Endothelial cell of umbilical vein (primary cell): Measurements from ENCODE around the gene RNLS. TPM values are rescaled to one million over a fixed set of nuclear protein-coding genes. Genes with fewer than 3 reads are reported as not detected.

Source experiments
- BruUV-seq: library from RNA; stranded (reverse); fragments of 400-500 nt; replicated peaks from 2 replicates; lab custom pipeline; 2021; lab: Mats Ljungman, UMichigan
- CTCF ChIA-PET: fragments of 300-600, 350-600 bp; sonication (Branson Sonifier 250); formaldehyde crosslinking; loops from one replicate; lab custom pipeline; 2021; ENCODE audit warnings: antibody characterized with exemption, inconsistent platforms; lab: Charles Lee
- POLR2A ChIA-PET: fragments of 300-600, 350-600 bp; sonication (Branson Sonifier 250); formaldehyde crosslinking; loops from one replicate; lab custom pipeline; 2021; ENCODE audit warnings: antibody characterized with exemption, inconsistent platforms; lab: Charles Lee
- DNase-seq: peaks from one replicate; pipeline ENCODE4 v3.0.0-alpha.2; 2011; ENCODE audit warnings: low read depth, low spot score
- FAIRE-seq: peaks from 2 replicates; lab custom pipeline; 2011; peaks lifted over from hg19 to GRCh38; lab: Jason Lieb, UNC
- H2AFZ ChIP-seq: 2 replicates; pipeline ENCODE4 v1.6.0; 2012; ENCODE audit warnings: low read depth, low read length, control low read depth, inconsistent platforms
- H3K27ac ChIP-seq: 2 replicates; pipeline ENCODE4 v1.5.1; 2011; ENCODE audit warnings: low read depth, mild to moderate bottlenecking, control low read depth, low read length, moderate library complexity; ENCODE audit not compliant: insufficient read depth
- H3K27me3 ChIP-seq, 2 experiments: 2 replicates each; pipeline versions ENCODE4 v1.6.0 to v1.6.1; 2011; ENCODE audit warnings: low read length in 2 of 2, mixed read lengths in 1 of 2; ENCODE audit not compliant: control insufficient read depth in 2 of 2, insufficient read depth in 2 of 2
- H3K36me3 ChIP-seq, 2 experiments: 2 replicates in 1 of 2; 3 replicates in 1 of 2; pipeline ENCODE4 v1.5.1; 2011; ENCODE audit warnings: low read length in 2 of 2, mild to moderate bottlenecking in 1 of 2, moderate library complexity in 1 of 2; ENCODE audit not compliant: control insufficient read depth in 2 of 2, insufficient read depth in 2 of 2; ENCODE audit errors: extremely low read depth in 1 of 2
- H3K4me1 ChIP-seq: 3 replicates; pipeline ENCODE4 v1.5.1; 2011; ENCODE audit warnings: mild to moderate bottlenecking, low read length; ENCODE audit not compliant: control insufficient read depth, insufficient read depth; ENCODE audit errors: extremely low read depth
- H3K4me2 ChIP-seq: 2 replicates; pipeline ENCODE4 v1.6.1; 2011; ENCODE audit warnings: low read length, control low read depth, mixed read lengths; ENCODE audit not compliant: insufficient read depth
- H3K4me3 ChIP-seq, 3 experiments: fragments of 200-600 bp in 1 of 3; sonication (generic), shearing (Covaris generic) in 1 of 3; replicated peaks in 1 of 3; 2 replicates each; pipeline ENCODE4 v1.5.1; 2011 to 2016; ENCODE audit warnings: control low read depth in 3 of 3, low read length in 3 of 3, mild to moderate bottlenecking in 2 of 3, inconsistent platforms in 1 of 3, low read depth in 1 of 3, moderate library complexity in 1 of 3; ENCODE audit not compliant: insufficient read depth in 1 of 3
- H3K79me2 ChIP-seq: 2 replicates; pipeline ENCODE4 v1.6.0; 2012; ENCODE audit warnings: low read length, inconsistent platforms; ENCODE audit not compliant: control insufficient read depth, insufficient read depth
- H3K9ac ChIP-seq: replicated peaks from 2 replicates; pipeline ENCODE3; 2011; ENCODE audit warnings: low read length, control low read depth; ENCODE audit not compliant: insufficient read depth; ENCODE audit errors: extremely low read depth
- H3K9me1 ChIP-seq: replicated peaks from 3 replicates; pipeline ENCODE4 v1.6.0; 2011; ENCODE audit warnings: mild to moderate bottlenecking, low read length; ENCODE audit not compliant: control insufficient read depth, insufficient read depth; ENCODE audit errors: extremely low read depth
- H3K9me3 ChIP-seq: replicated peaks from 2 replicates; pipeline ENCODE4 v1.5.1; 2012; ENCODE audit warnings: low read length, inconsistent platforms; ENCODE audit not compliant: control insufficient read depth, insufficient read depth
- H4K20me1 ChIP-seq: replicated peaks from 2 replicates; pipeline ENCODE3; 2011; ENCODE audit warnings: mild to moderate bottlenecking, low read length; ENCODE audit not compliant: control insufficient read depth, insufficient read depth; ENCODE audit errors: extremely low read depth
- CTCF ChIP-seq, 2 donors: IDR thresholded peaks; 1 replicate in 1 of 2; 2 replicates in 1 of 2; pipeline ENCODE4 v1.5.1; 2011; ENCODE audit warnings: low read length in 2 of 2, mild to moderate bottlenecking in 2 of 2, moderate library complexity in 2 of 2, control low read depth in 1 of 2, inconsistent platforms in 1 of 2, low read depth in 1 of 2; ENCODE audit not compliant: insufficient read depth in 1 of 2; ENCODE audit errors: extremely low read depth in 1 of 2
- EZH2 ChIP-seq: IDR thresholded peaks from 2 replicates; pipeline ENCODE4 v1.6.1; 2012; ENCODE audit warnings: borderline replicate concordance, low read depth, mild to moderate bottlenecking, moderate library complexity, low read length, inconsistent platforms; ENCODE audit not compliant: severe bottlenecking
- FOS ChIP-seq: IDR thresholded peaks from 2 replicates; pipeline ENCODE4 v1.6.1; 2011; ENCODE audit warnings: mild to moderate bottlenecking, low read length, moderate library complexity, borderline replicate concordance; ENCODE audit not compliant: insufficient read depth
- GATA2 ChIP-seq: IDR thresholded peaks from 2 replicates; pipeline ENCODE4 v1.7.0; 2011; ENCODE audit warnings: low read depth, mild to moderate bottlenecking, moderate library complexity, mixed read lengths, low read length; ENCODE audit not compliant: insufficient read length, insufficient read depth
- JUN ChIP-seq: IDR thresholded peaks from 2 replicates; pipeline ENCODE4 v1.6.1; 2011; ENCODE audit warnings: borderline replicate concordance, low read depth; ENCODE audit not compliant: insufficient read length, insufficient read depth
- MAX ChIP-seq: IDR thresholded peaks from 2 replicates; pipeline ENCODE4 v1.6.1; 2011; ENCODE audit not compliant: insufficient read depth, insufficient read length
- MYC ChIP-seq: IDR thresholded peaks from one replicate; pipeline ENCODE4 v1.6.1; 2011; ENCODE audit warnings: mild to moderate bottlenecking, low read depth, low read length
- POLR2A ChIP-seq: IDR thresholded peaks from 2 replicates; pipeline ENCODE4 v1.6.1; 2012; ENCODE audit warnings: low read depth, mild to moderate bottlenecking, control low read depth, low read length
- POLR2AphosphoS5 ChIP-seq: IDR thresholded peaks from 2 replicates; pipeline ENCODE4 v1.6.1; 2012; ENCODE audit warnings: low read depth, mild to moderate bottlenecking, control low read depth, low read length, moderate library complexity; ENCODE audit not compliant: insufficient read depth
- dilution Hi-C: fragments of 300-500 bp; cut with MboI; formaldehyde crosslinking; loops from one replicate; pipeline ENCODE4 v1.15.0; 2019; ENCODE audit warnings: low sequenced_read_pairs; ENCODE audit not compliant: extremely low pct_ligation_motif_present
- intact Hi-C: fragments of 100-400 bp; cut with micrococcal nuclease; formaldehyde crosslinking; loops from one replicate; pipeline ENCODE4 v1.10.0; 2022
- polyA plus RNA-seq, 4 experiments: library from polyadenylated mRNA; depleted of rRNA in 3 of 4; stranded (reverse) in 3 of 4; unstranded in 1 of 4; fragments of >200 nt; gene quantifications; 2 replicates each; pipeline versions ENCODE4 v1.2.1 to v1.2.3, GENCODE V29; 2011 to 2012; ENCODE audit warnings: missing spikeins in 1 of 4
- total RNA-seq: library from RNA; stranded (reverse); gene quantifications from 2 replicates; pipeline ENCODE4 v1.2.3, GENCODE V29; 2021

The RNLS gene
- total and polyA plus RNA-seq, 2 donors (not counting 3 experiments of a cell fraction or from before 2014, with no cell fraction given): 2.5 to 4.6 TPM

GRCh38 chr10:88249450-88249849, 333.7 kb downstream of the RNLS start:
- H3K4me3 ChIP-seq: no peak overlapping the region
- H3K4me1 ChIP-seq: peaks cover 11% of the 10 kb centered on the region
- DNase-seq: no peak
- ChIA-PET POLR2A (no interaction called here), CTCF (no interaction called here)
- TF ChIP-seq GATA2: no peak
- TF ChIP-seq POLR2AphosphoS5: no peak
- no peak for TF ChIP-seq CTCF (IDR thresholded peaks at IDR 0.05; ENCODE audit: extremely low read depth in 1 of 2, insufficient read depth in 1 of 2, low read depth in 1 of 2, low read length in 2 of 2)
- TF ChIP-seq MAX: no peak
- TF ChIP-seq POLR2A: no peak
- no peak for TF ChIP-seq MYC
- no peak for TF ChIP-seq JUN
- no peak for TF ChIP-seq EZH2
- no peak for TF ChIP-seq FOS
- intact Hi-C loops (no loop called here), dilution Hi-C loops (no loop called here)
- H3K27me3 ChIP-seq: no peaks in the 10 kb centered on the region
- H3K79me2 ChIP-seq: no peaks in the 10 kb centered on the region
- H3K4me2 ChIP-seq: no peak overlapping the region
- no peak overlapping the region for H3K27ac ChIP-seq
- no peak for FAIRE-seq
- H3K9me1 ChIP-seq: no peaks in the 10 kb centered on the region
- H4K20me1 ChIP-seq: no peaks in the 10 kb centered on the region
- H3K9me3 ChIP-seq: no peaks in the 10 kb centered on the region
- no peak overlapping the region for H2AFZ ChIP-seq
- H3K36me3 ChIP-seq: no peaks in the 10 kb centered on the region
- no TSS peak for BruUV-seq
- H3K9ac ChIP-seq: no peak overlapping the region
